ENCODE measurements around the gene CDK13. TPM values are rescaled to one million over a fixed set of nuclear protein-coding genes. Genes with fewer than 3 reads are reported as not detected.
A peak's percentile ranks its signal among the peaks of the same experiment; 100 is the strongest.
"Not testable (repeated sequence)": the region's sequence is repeated elsewhere in the genome, so short reads cannot be mapped to it uniquely, and the experiment has no call there.

Gene CDK13
- polyA plus RNA-seq, 2 of the 4 experiments (the other 2 are of a cell fraction), result 18.2 to 39.6 TPM

DNA sequence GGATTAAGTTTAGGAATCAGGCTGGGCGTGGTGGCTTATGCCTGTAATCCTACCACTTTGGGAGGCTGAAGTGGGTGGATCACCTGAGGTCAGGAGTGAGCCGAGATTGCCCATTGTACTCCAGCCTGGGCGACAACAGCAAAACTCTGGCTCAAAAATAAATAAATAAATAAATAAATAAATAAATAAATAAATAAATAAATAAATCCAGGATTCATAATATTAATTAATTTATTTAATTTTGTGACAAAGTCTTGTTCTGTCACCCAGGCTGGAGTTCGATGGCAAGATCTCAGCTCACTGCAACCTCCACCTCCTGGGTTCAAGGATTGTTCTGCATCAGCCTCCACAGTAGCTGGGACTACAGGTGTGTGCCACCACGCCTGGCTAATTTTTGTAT is 188.9 kb downstream of the CDK13 start:
- DNase-seq (ENCODE audit: low read depth in 1 of 2, low spot score in 1 of 2) (no peak), FAIRE-seq (no peak), ATAC-seq (no peak)
- POLR2A ChIA-PET, result no interaction called here
- no peak overlapping the region for H3K4me2 ChIP-seq
- 43% methylated on average over 5 of the region's 5 CpGs for WGBS (ENCODE audit: missing lambda C conversion rate)
- CTCF ChIA-PET, result interaction anchor here (0.7 kb wide), 1 partner anchor 1838 kb away, joined by 3 read pairs; no protein-coding TSS in a partner anchor
- H3K27ac ChIP-seq, result no peak overlapping the region
- TF ChIP-seq EHMT2 (IDR thresholded peaks at IDR 0.05; ENCODE audit: low read depth), result no peak
- TF ChIP-seq ZC3H11A (IDR thresholded peaks at IDR 0.05), result peak; percentile 94
- no peaks in the 10 kb centered on the region for H3K9me3 ChIP-seq
- H3K4me1 ChIP-seq, result no peaks in the 10 kb centered on the region
- H3K4me3 ChIP-seq, result no peak overlapping the region

DNA sequence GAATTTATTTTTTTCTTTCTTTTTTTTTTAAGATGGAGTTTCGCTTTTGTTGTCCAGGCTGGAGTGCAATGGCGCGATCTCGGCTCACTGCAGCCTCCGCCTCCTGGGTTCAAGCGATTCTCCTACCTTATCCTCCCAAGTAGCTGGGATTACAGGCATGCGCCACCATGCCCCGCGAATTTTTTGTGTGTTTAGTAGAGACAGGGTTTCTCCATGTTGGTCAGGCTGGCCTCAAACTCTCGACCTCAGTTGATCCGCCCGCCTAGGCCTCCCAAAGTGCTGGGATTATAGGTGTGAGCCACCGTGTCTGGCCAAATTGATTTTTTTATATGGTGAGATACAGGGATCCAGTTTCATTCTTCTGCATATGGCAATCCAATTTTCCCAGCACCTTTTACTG is 189.8 kb downstream of the CDK13 start:
- H3K4me1 ChIP-seq; H3K4me3 ChIP-seq; H3K4me2 ChIP-seq; POLR2A ChIA-PET; ATAC-seq; DNase-seq (ENCODE audit: low read depth in 1 of 2, low spot score in 1 of 2); H3K9me3 ChIP-seq; H3K27ac ChIP-seq; FAIRE-seq; CTCF ChIA-PET: not testable (repeated sequence)
- WGBS (ENCODE audit: missing lambda C conversion rate), result 84% methylated on average over 13 of the region's 13 CpGs

DNA sequence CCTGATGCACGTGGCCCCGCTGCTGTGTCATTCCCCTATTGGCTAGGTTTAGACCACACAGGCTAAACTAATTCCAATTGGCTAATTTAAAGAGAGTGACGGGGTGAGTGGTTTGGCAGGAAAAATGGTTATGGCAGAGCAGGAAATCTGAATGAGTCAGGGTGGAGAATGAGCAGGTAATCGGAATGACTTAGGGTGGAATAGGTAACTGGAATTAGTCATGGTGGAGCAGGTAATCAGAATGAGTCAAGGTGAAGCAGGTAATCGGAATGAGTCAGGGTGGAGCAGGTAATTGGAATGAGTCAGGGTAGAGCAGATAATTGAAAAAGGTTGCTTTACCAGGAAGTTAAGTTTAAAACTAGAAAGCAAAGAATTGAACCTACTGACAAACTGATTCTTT is 191.9 kb downstream of the CDK13 start:
- POLR2A ChIA-PET; H3K27ac ChIP-seq; ATAC-seq; FAIRE-seq; H3K4me3 ChIP-seq; H3K4me2 ChIP-seq; H3K4me1 ChIP-seq; H3K9me3 ChIP-seq; DNase-seq (ENCODE audit: low read depth in 1 of 2, low spot score in 1 of 2); CTCF ChIA-PET: not testable (repeated sequence)
- WGBS (ENCODE audit: missing lambda C conversion rate), result 37% methylated on average over 5 of the region's 5 CpGs

DNA sequence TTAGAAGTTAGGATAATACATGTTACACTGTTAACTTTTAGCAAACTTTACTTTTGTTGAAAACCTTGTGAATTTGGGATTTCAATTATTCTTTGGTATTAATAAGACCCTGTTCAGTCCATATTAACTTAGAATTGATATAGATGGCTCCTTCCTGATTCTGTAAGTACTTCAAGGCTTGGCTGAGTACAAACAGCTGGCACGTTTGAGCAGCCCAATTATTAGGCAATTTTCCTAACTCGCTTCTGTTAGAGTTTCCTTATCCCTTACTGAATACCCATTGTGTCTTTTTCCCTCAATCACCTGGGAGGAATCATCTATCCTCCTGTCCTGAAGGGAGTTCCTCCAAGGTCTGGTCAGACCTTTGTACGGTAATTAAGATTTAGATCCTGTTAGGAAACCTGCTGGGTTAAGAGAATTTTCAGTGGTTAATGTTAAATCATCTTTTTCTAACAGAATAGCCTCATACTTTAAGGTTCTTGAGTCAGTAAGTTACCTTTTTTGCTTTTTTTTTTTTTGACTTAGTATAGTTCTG is 195.6 kb downstream of the CDK13 start:
- H3K27ac ChIP-seq; DNase-seq (ENCODE audit: low read depth in 1 of 2, low spot score in 1 of 2); H3K9me3 ChIP-seq; FAIRE-seq; H3K4me3 ChIP-seq; H3K4me1 ChIP-seq; H3K4me2 ChIP-seq; POLR2A ChIA-PET; CTCF ChIA-PET; ATAC-seq: not testable (repeated sequence)
- 20% methylated on average over 3 of the region's 3 CpGs for WGBS (ENCODE audit: missing lambda C conversion rate)

DNA sequence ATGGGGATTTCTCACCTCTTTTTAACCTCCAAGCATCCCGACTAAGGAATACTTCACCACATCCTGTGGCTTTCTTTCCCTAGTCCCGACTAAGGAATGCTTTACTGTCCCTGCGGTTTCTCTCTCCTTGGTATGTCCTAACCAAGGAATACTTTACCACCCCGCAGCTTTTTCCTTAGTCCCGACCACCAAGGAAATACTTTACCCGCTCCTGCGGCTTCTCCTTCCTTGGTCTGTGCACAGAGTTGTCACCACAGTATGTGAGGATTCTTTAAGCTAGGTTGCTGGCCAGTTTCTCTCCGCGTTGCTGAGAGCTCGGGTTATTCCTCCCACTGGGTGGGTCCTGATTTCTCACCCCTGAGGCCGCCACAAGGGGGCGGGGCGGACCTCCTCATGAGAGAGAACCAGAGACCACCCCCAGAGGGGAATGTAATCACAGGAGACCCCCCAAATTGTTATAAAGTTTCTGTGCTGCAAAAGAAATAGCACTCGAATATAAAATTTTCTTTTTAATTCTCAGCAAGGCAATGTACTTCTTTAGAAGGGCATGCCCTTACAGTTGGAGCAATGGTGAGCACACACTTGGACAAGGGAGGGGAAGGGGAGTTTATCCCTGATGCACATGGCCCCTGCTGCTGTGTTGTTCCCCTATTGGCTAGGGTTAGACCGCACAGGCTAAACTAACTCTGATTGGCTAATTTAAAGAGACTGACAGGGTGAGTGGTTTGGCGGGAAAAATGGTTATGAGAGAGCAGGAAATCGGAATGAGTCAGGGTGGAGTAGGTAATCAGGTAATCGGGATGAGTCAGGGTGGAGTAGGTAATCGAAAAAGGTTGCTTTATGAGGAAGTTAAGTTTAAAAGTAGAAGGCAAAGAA is 197.6 kb downstream of the CDK13 start:
- FAIRE-seq (no peak), DNase-seq (ENCODE audit: low read depth in 1 of 2, low spot score in 1 of 2) (no peak), ATAC-seq (no peak)
- Histone ChIP-seq H3K9me3 (no peaks in the 10 kb centered on the region), H3K4me1 (no peaks in the 10 kb centered on the region), H3K4me2 (no peak overlapping the region), H3K27ac (no peak overlapping the region), H3K4me3 (no peak overlapping the region)
- POLR2A ChIA-PET, result no interaction called here
- no peak for TF ChIP-seq REST (IDR thresholded peaks at IDR 0.05)
- no peak for TF ChIP-seq NPAS2 (CRISPR knock-in tag; IDR thresholded peaks at IDR 0.05; ENCODE audit: borderline replicate concordance)
- no peak for TF ChIP-seq HEYL (CRISPR knock-in tag; IDR thresholded peaks at IDR 0.05)
- TF ChIP-seq RCOR1 (IDR thresholded peaks at IDR 0.05; ENCODE audit: low read depth, low read length), result no peak
- no peak for TF ChIP-seq EP300 (IDR thresholded peaks at IDR 0.05)
- TF ChIP-seq CHD4 (IDR thresholded peaks at IDR 0.05; ENCODE audit: borderline replicate concordance), result no peak
- no peak for TF ChIP-seq POLR2A (IDR thresholded peaks at IDR 0.05; ENCODE audit: low read length)
- no peak for TF ChIP-seq HES2 (IDR thresholded peaks at IDR 0.05)
- TF ChIP-seq SREBF2 (IDR thresholded peaks at IDR 0.05), result no peak
- no peak for TF ChIP-seq HOXB5 (CRISPR knock-in tag; IDR thresholded peaks at IDR 0.05)
- TF ChIP-seq EHF (CRISPR knock-in tag; IDR thresholded peaks at IDR 0.05), result no peak
- WGBS (ENCODE audit: missing lambda C conversion rate), result 43% methylated on average over 19 of the region's 19 CpGs
- CTCF ChIA-PET, result interaction anchor here (0.5 kb wide), 1 partner anchor 32 kb away, joined by 4 read pairs; no protein-coding TSS in a partner anchor

- ATAC-seq; POLR2A ChIA-PET; H3K4me3 ChIP-seq; CTCF ChIA-PET; H3K27ac ChIP-seq; H3K4me2 ChIP-seq; H3K9me3 ChIP-seq; H3K4me1 ChIP-seq; DNase-seq (ENCODE audit: low read depth in 1 of 2, low spot score in 1 of 2); FAIRE-seq: not testable (repeated sequence)
- WGBS (ENCODE audit: missing lambda C conversion rate), result 55% methylated on average over 7 of the region's 7 CpGs
Measured at GRCh38 chr7:40148247-40148580, 198.2 kb downstream of the CDK13 start.

All from A549 (cell line).